Mesendoderm (in vitro differentiated cells): Measurements from ENCODE around the gene SNX12. TPM values are rescaled to one million over a fixed set of nuclear protein-coding genes. Genes with fewer than 3 reads are reported as not detected.
A peak's percentile ranks its signal among the peaks of the same experiment; 100 is the strongest.

Source experiments
- DNase-seq: peaks from one replicate; pipeline ENCODE4 v3.0.0; 2013
- H2AK5ac ChIP-seq: 2 replicates; pipeline ENCODE4 v1.6.1; 2013; ENCODE audit warnings: low read length, inconsistent platforms
- H2BK120ac ChIP-seq: 2 replicates; pipeline ENCODE4 v1.6.1; 2013; ENCODE audit warnings: low read depth, mild to moderate bottlenecking, low read length, moderate library complexity, mixed read lengths
- H2BK15ac ChIP-seq: replicated peaks from 2 replicates; pipeline ENCODE4 v1.6.1; 2013; ENCODE audit warnings: low read depth, mild to moderate bottlenecking, moderate library complexity
- H2BK5ac ChIP-seq: 2 replicates; pipeline ENCODE4 v1.6.1; 2013; ENCODE audit warnings: low read length, inconsistent platforms
- H3K18ac ChIP-seq: 2 replicates; pipeline ENCODE4 v1.6.1; 2013; ENCODE audit warnings: mild to moderate bottlenecking, low read length, mixed read lengths
- H3K23ac ChIP-seq: one replicate; pipeline ENCODE4 v1.6.1; 2013; ENCODE audit warnings: low read length
- H3K27ac ChIP-seq: 2 replicates; pipeline ENCODE4 v1.5.1; 2013; ENCODE audit warnings: low read depth, mild to moderate bottlenecking, inconsistent platforms, low read length, moderate library complexity
- H3K27me3 ChIP-seq: 2 replicates; pipeline ENCODE4 v1.6.1; 2013; ENCODE audit warnings: low read length, control low read depth, mild to moderate bottlenecking, inconsistent platforms; ENCODE audit not compliant: insufficient read depth, poor library complexity
- H3K36me3 ChIP-seq: 2 replicates; pipeline ENCODE4 v1.6.1; 2013; ENCODE audit warnings: low read length, inconsistent platforms; ENCODE audit not compliant: control insufficient read depth, insufficient read depth
- H3K4ac ChIP-seq: one replicate; pipeline ENCODE4 v1.6.1; 2013; ENCODE audit warnings: low read depth, mild to moderate bottlenecking, low read length, moderate library complexity
- H3K4me1 ChIP-seq: 2 replicates; pipeline ENCODE4 v1.6.1; 2013; ENCODE audit warnings: low read depth, low read length, inconsistent platforms; ENCODE audit not compliant: control insufficient read depth
- H3K4me2 ChIP-seq: 2 replicates; pipeline ENCODE4 v1.6.1; 2013; ENCODE audit warnings: low read length
- H3K4me3 ChIP-seq: 2 replicates; pipeline ENCODE4 v1.5.1; 2013; ENCODE audit warnings: mild to moderate bottlenecking, low read length
- H3K56ac ChIP-seq: one replicate; pipeline ENCODE4 v1.6.1; 2013; ENCODE audit warnings: low read length
- H3K79me1 ChIP-seq: 2 replicates; pipeline ENCODE4 v1.6.1; 2013; ENCODE audit warnings: low read length, inconsistent platforms
- H3K79me2 ChIP-seq: 2 replicates; pipeline ENCODE4 v1.6.1; 2013; ENCODE audit warnings: mild to moderate bottlenecking, low read length; ENCODE audit not compliant: control insufficient read depth, insufficient read depth
- H3K9ac ChIP-seq: 2 replicates; pipeline ENCODE4 v1.6.1; 2013; ENCODE audit warnings: low read length, inconsistent platforms
- H4K5ac ChIP-seq: one replicate; pipeline ENCODE4 v1.6.1; 2013; ENCODE audit warnings: low read length
- H4K8ac ChIP-seq: one replicate; pipeline ENCODE4 v1.6.1; 2013; ENCODE audit warnings: low read depth, mild to moderate bottlenecking, control low read depth, low read length, moderate library complexity
- WGBS: extraction: QIAGEN DNeasy Blood & Tissue Kit; methylation state at CpG from one replicate; pipeline ENCODE4 v1.1.7; 2013; ENCODE audit warnings: low lambda C conversion rate, missing lambda C conversion rate; ENCODE audit not compliant: insufficient coverage; ENCODE audit errors: extremely low coverage; 5-methylcytosine and 5-hydroxymethylcytosine counted together
- polyA plus RNA-seq, 2 experiments: library from polyadenylated mRNA; stranded (reverse); fragments of 200-250 nt; gene quantifications; one replicate each; pipeline ENCODE4 v1.2.3, GENCODE V29; 2013

SNX12 gene
- 83.5 TPM for polyA plus RNA-seq (2013, experiment 1 of 2)
- 79.9 TPM for polyA plus RNA-seq (2013, experiment 2 of 2)

- H3K56ac ChIP-seq: peak within 1 kb of the TSS; percentile 90
- peak within 1 kb of the TSS; percentile 71 for H3K9ac ChIP-seq
- H3K4ac ChIP-seq: peak within 1 kb of the TSS; percentile 42
- H4K5ac ChIP-seq: no peak within 1 kb of the TSS
- H3K4me3 ChIP-seq: peak within 1 kb of the TSS; percentile 74
- no peaks in the 10 kb centered on the region for H3K79me1 ChIP-seq
- no peak within 1 kb of the TSS for H2BK5ac ChIP-seq
- H2AK5ac ChIP-seq: no peak within 1 kb of the TSS
- H3K23ac ChIP-seq: no peak within 1 kb of the TSS
- H3K79me2 ChIP-seq: peaks cover 14% of the 10 kb centered on the region
- H2BK120ac ChIP-seq: no peak within 1 kb of the TSS
- no CpG with 5 or more reads among the region's 73 CpGs for WGBS
- H3K27me3 ChIP-seq: no peaks in the 10 kb centered on the region
- no peaks in the 10 kb centered on the region for H3K4me1 ChIP-seq
- H3K27ac ChIP-seq: peak within 1 kb of the TSS; percentile 64
- no peaks in the 10 kb centered on the region for H3K36me3 ChIP-seq
- H2BK15ac ChIP-seq: no peak within 1 kb of the TSS
- peak within 1 kb of the TSS; percentile 56 for H3K4me2 ChIP-seq
- H4K8ac ChIP-seq: no peak within 1 kb of the TSS
- no peak within 1 kb of the TSS for H3K18ac ChIP-seq
- peak; percentile 96 for DNase-seq
Observed at GRCh38 chrX:71068044-71068918, at the start of gene SNX12. SNX12 (minus strand) TSS chrX:71068334; CDS start chrX:71068306, 28 bp downstream.

DNA sequence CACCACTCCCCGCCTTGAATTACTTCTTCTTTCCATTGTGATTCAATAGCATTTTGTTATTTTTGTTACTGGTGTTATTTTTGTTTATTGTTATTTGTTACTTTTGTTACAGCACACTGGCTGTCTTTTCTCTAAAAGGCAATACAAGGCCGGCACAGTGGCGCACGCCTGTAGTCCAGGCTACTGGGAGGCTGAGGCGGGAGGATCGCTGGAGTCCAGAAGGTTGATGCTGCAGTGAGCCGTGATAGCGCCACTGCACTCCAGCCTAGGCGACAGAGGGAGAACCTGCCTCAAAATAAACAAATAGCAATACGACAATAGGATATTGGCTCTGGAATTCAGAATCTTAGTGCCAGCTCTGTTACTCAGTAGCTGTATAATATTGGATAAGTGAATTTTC is 49.2 kb upstream of the SNX12 start:
- H3K27me3 ChIP-seq: no peaks in the 10 kb centered on the region

GRCh38 chrX:71111921-71112431 is 43.8 kb upstream of the SNX12 start:
- no peak overlapping the region for H2AK5ac ChIP-seq
- no peak overlapping the region for H3K4me2 ChIP-seq
- no peak overlapping the region for H4K5ac ChIP-seq
- H2BK15ac ChIP-seq: no peak overlapping the region
- no peaks in the 10 kb centered on the region for H3K79me2 ChIP-seq
- H3K56ac ChIP-seq: no peak overlapping the region
- no peak overlapping the region for H2BK5ac ChIP-seq
- H3K27me3 ChIP-seq: no peaks in the 10 kb centered on the region
- H3K9ac ChIP-seq: no peak overlapping the region
- H3K27ac ChIP-seq: no peak overlapping the region
- H3K4me1 ChIP-seq: no peaks in the 10 kb centered on the region
- H3K18ac ChIP-seq: no peak overlapping the region
- no peak overlapping the region for H2BK120ac ChIP-seq
- DNase-seq: no peak
- H3K36me3 ChIP-seq: no peaks in the 10 kb centered on the region
- no peak overlapping the region for H4K8ac ChIP-seq
- H3K4ac ChIP-seq: no peak overlapping the region
- no peak overlapping the region for H3K23ac ChIP-seq
- H3K79me1 ChIP-seq: no peaks in the 10 kb centered on the region
- no CpG with 5 or more reads among the region's 5 CpGs for WGBS
- H3K4me3 ChIP-seq: no peak overlapping the region

More for the DNA sequence above, 49.2 kb upstream of the SNX12 start:
- no peak overlapping the region for H2BK15ac ChIP-seq
- no peaks in the 10 kb centered on the region for H3K4me1 ChIP-seq
- H2AK5ac ChIP-seq: no peak overlapping the region
- DNase-seq: no peak
- no peak overlapping the region for H3K4me3 ChIP-seq
- H4K5ac ChIP-seq: no peak overlapping the region
- H3K4me2 ChIP-seq: no peak overlapping the region
- H3K36me3 ChIP-seq: no peaks in the 10 kb centered on the region
- no peak overlapping the region for H2BK5ac ChIP-seq
- H3K9ac ChIP-seq: no peak overlapping the region
- H4K8ac ChIP-seq: no peak overlapping the region
- peak overlapping the region; percentile 49 for H3K56ac ChIP-seq
- no peak overlapping the region for H3K27ac ChIP-seq
- H3K79me2 ChIP-seq: no peaks in the 10 kb centered on the region
- H3K4ac ChIP-seq: no peak overlapping the region
- H2BK120ac ChIP-seq: no peak overlapping the region
- H3K79me1 ChIP-seq: no peaks in the 10 kb centered on the region
- H3K23ac ChIP-seq: no peak overlapping the region
- H3K18ac ChIP-seq: no peak overlapping the region
- no CpG with 5 or more reads among the region's 10 CpGs for WGBS

DNA sequence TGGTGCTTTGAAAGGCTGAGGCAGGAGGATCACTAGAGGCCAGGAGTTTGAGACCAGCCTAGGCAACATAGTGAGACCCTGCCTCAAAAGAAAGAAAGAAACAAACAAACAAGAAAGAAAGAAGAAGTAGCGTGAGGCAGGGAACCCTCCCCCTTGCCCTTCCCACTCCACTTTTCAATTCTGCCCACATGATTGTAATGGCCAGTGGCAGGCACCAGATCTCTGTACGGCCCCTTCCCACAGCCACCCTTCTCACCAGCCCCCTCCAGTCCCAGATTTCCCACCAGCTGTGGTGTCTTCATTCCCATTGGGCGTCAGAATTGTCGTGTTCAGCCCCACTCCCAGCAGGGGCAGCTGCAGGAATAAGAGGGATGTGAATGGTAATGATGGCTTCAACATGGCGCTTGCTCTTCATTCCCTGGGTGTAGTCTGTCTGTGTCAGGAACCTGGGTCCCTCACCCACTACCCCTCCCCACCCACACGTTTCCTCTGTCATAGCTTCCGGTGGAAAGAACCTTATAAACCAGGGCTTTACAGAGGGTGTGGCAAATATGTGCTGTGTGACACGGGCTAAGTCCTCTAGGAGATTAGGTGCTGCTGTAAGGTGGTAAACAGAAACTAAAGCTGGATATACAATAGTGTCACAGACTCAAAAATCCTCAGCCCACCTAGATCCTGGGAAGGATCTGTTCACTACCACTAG is 43.2 kb upstream of the SNX12 start, which contains the start of gene IL2RG:
IL2RG (minus strand) TSS at position 437 of the 703 bp plus-strand sequence; CDS start at position 399, 38 bp downstream.
- Histone ChIP-seq H4K5ac (no peak within 1 kb of the TSS), H2AK5ac (no peak within 1 kb of the TSS), H3K56ac (no peak within 1 kb of the TSS), H3K4me2 (no peak within 1 kb of the TSS), H3K23ac (no peak within 1 kb of the TSS), H2BK5ac (no peak within 1 kb of the TSS), H2BK15ac (no peak within 1 kb of the TSS), H3K4ac (no peak within 1 kb of the TSS), H3K79me2 (no peaks in the 10 kb centered on the region), H4K8ac (no peak within 1 kb of the TSS), H2BK120ac (no peak within 1 kb of the TSS), H3K79me1 (no peaks in the 10 kb centered on the region), H3K36me3 (no peaks in the 10 kb centered on the region), H3K27me3 (no peaks in the 10 kb centered on the region), H3K18ac (no peak within 1 kb of the TSS), H3K9ac (no peak within 1 kb of the TSS), H3K4me1 (no peaks in the 10 kb centered on the region), H3K27ac (no peak within 1 kb of the TSS), H3K4me3 (no peak within 1 kb of the TSS)
- no peak for DNase-seq
- no CpG with 5 or more reads among the region's 8 CpGs for WGBS

DNA sequence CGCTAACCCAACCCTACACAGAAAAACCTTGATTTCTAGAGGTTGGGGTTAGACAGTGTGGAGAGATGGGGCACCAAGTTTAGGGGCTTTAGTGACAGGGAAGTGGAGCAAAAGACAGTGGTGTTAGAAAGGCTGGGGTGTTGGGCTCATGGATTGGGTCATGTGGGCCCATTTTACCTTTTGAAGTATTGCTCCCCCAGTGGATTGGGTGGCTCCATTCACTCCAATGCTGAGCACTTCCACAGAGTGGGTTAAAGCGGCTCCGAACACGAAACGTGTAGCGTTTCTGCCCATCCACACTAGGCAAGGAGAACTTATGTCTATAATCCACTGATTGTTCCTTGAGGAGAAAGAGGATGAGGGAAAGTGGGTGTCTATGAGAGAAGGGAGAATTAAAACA is 40.9 kb upstream of the SNX12 start:
- no CpG with 5 or more reads among the region's 6 CpGs for WGBS
- H2BK5ac ChIP-seq: no peak overlapping the region

More for the DNA sequence above, 40.9 kb upstream of the SNX12 start:
- Histone ChIP-seq H3K79me2 (no peaks in the 10 kb centered on the region), H3K27me3 (no peaks in the 10 kb centered on the region), H3K4me2 (no peak overlapping the region), H3K79me1 (no peaks in the 10 kb centered on the region), H4K5ac (no peak overlapping the region), H3K4ac (no peak overlapping the region), H3K18ac (no peak overlapping the region), H3K36me3 (no peaks in the 10 kb centered on the region), H3K4me3 (no peak overlapping the region), H4K8ac (no peak overlapping the region), H2BK15ac (no peak overlapping the region), H2AK5ac (no peak overlapping the region), H3K9ac (no peak overlapping the region), H2BK120ac (no peak overlapping the region), H3K27ac (no peak overlapping the region), H3K4me1 (peaks cover 5% of the 10 kb centered on the region), H3K56ac (no peak overlapping the region), H3K23ac (no peak overlapping the region)
- DNase-seq: no peak
